IPS-18a (cell line): ENCODE measurements around the gene MRNIP.

Experiments used
- H3K27ac ChIP-seq: one replicate; pipeline ENCODE4 v1.5.1; 2013; ENCODE audit warnings: low read length
- H3K27me3 ChIP-seq: one replicate; pipeline ENCODE4 v1.6.1; 2013; ENCODE audit warnings: mild to moderate bottlenecking, low read length; ENCODE audit not compliant: control insufficient read depth, insufficient read depth
- H3K36me3 ChIP-seq: one replicate; pipeline ENCODE4 v1.6.1; 2013; ENCODE audit warnings: low read depth, low read length; ENCODE audit not compliant: control insufficient read depth
- H3K4me1 ChIP-seq: one replicate; pipeline ENCODE4 v1.6.1; 2013; ENCODE audit warnings: low read depth, low read length; ENCODE audit not compliant: control insufficient read depth
- H3K4me3 ChIP-seq: one replicate; pipeline ENCODE4 v1.5.1; 2013; ENCODE audit warnings: low read length
- H3K9ac ChIP-seq: one replicate; pipeline ENCODE4 v1.6.1; 2013; ENCODE audit warnings: mild to moderate bottlenecking, low read length, moderate library complexity
- H3K9me3 ChIP-seq: one replicate; pipeline ENCODE4 v1.6.1; 2013; ENCODE audit warnings: low read depth, low read length; ENCODE audit not compliant: control insufficient read depth

MRNIP gene

DNA sequence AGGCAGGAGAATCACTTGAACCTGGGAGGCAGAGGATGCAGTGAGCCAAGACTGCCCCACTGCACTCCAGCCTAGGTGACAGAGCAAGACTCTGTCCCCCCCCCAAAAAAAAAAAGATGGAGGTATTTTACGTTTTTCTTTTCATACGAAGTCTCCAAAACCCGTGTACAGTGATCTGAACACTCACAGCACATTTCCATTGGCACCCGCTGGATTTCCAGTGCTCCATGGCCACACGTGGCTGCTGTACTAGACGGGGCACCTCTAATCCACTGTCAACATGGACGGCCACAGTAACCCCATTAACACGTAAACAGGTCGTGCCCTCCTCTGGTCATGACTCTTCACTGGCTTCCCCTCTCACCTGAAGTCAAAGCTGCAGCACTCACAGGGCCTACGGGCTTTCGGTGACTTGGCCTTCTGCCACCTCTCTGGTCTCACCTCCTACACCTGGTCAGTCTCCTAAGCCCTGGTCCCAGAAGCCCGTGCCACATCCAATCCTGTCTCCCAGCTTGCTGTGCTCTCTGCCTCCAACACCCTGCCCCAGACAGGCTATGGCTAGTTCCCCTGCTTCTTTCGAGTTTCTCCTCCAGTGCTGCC is 27.0 kb upstream of the MRNIP start:
- Histone ChIP-seq H3K27ac (no peak overlapping the region), H3K27me3 (no peaks in the 10 kb centered on the region), H3K4me3 (no peak overlapping the region), H3K4me1 (no peaks in the 10 kb centered on the region), H3K36me3 (peaks cover 25% of the 10 kb centered on the region), H3K9me3 (peaks cover 4% of the 10 kb centered on the region), H3K9ac (no peak overlapping the region)

DNA sequence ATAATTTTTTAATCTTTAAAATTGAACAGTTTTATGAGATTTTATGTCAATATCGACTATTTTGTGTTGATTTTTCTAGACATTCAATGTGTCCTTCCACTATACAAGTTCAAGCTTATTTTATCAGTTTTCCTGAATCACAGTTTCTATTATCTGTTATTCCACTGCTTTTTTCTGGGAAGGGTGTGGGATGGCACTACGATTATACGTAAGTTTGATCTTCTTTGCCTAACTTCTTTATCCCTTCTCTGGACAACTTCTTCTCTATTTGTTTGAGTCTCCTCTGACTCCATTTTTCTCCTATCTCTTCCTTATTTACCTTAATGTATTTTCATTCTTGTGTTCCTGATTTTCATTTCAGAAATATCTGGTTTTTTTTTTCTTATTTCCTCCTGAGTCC is 24.5 kb upstream of the MRNIP start:
- H3K9me3 ChIP-seq: peaks cover 4% of the 10 kb centered on the region
- H3K27me3 ChIP-seq: no peaks in the 10 kb centered on the region
- H3K4me3 ChIP-seq: no peak overlapping the region
- no peaks in the 10 kb centered on the region for H3K4me1 ChIP-seq
- peaks cover 15% of the 10 kb centered on the region for H3K36me3 ChIP-seq
- H3K27ac ChIP-seq: no peak overlapping the region
- no peak overlapping the region for H3K9ac ChIP-seq

DNA sequence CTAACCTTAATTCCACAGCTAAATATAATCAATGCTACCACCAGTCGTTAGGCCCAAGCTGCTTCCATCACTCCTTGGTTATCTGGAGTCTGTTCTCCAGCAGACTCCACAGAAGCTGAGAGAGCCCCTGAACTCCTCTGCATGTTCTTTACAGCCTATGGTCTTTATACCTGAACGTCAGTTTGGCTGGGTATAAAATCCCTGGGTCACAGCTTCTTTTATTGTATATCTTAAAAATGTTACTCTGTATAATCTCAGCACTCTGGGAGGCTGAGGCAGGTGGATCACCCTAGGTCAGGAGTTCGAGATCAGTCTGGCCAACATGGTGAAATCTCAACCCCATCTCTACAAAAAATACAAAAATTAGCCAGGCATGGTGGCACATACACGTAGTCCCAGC is 23.7 kb upstream of the MRNIP start:
- H3K9me3 ChIP-seq: peaks cover 4% of the 10 kb centered on the region
- H3K9ac ChIP-seq: no peak overlapping the region
- no peak overlapping the region for H3K27ac ChIP-seq
- H3K4me1 ChIP-seq: no peaks in the 10 kb centered on the region
- H3K36me3 ChIP-seq: peaks cover 13% of the 10 kb centered on the region
- H3K27me3 ChIP-seq: no peaks in the 10 kb centered on the region
- no peak overlapping the region for H3K4me3 ChIP-seq

DNA sequence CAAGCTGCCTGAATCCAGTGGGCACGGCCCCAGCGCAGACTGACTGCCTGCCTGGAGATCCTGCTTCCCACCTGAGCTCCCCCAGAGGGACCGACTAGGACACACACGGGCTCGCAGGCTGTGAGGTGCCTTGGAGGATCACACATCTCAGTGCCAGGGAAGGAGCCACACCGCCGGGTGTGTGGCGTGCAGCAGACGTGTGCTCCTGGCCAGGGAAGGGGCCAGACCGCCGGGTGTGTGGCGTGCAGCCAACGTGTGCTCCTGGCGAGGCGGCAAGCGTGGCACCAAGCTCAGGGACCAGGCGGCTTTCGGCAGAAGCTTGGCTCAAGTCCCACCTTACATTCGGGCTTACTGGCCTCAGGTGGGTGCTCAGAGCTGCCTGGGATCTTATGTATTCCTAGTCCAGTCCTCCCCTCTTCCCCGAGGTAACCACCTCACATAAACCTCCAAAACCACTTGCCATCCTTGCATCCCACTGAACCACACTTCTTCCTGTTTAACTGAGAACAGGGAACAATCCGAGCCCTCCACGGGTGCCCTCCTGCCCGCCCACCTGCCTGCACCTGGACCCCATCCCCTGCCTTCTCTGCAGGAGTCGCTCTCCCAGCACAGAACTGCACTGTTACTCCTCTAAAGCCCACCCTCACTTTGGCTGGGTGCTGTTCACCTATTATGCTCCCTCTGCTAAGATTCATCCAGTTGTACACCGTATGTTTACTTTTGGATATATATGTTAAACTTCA is 22.4 kb upstream of the MRNIP start:
- Histone ChIP-seq H3K9ac (no peak overlapping the region), H3K4me1 (no peaks in the 10 kb centered on the region), H3K9me3 (peaks cover 4% of the 10 kb centered on the region), H3K4me3 (no peak overlapping the region), H3K27me3 (no peaks in the 10 kb centered on the region), H3K36me3 (peaks cover 17% of the 10 kb centered on the region), H3K27ac (no peak overlapping the region)

DNA sequence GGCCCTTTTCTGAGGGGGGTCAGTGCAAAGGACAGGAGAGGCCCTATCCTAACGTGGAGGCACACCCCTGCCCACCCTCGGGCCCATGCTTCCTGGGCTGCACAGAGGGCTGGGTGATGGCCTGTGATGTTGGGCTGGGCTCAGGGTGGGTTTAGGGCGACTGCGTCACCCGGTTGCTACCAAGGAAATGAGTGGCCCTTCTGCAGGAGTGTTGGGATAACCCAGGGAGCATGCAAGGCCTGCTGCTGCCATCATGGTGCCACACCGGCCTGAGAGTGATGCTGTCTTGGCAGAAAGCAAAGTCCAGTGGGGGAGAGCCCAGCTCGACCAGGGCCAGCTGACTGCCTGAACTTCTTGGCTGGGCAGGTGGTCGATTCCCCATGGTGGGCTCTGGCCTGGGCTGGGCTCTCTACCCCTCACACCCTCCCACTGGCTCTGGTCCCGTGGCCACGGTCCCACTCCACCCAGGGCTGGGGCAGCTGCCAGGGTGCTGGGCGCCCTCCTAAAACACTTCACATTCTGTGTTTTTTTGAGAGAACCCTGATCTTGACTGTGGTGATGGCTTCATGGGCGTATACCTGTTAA is 21.5 kb upstream of the MRNIP start:
- Histone ChIP-seq H3K27me3 (no peaks in the 10 kb centered on the region), H3K4me1 (no peaks in the 10 kb centered on the region), H3K36me3 (peaks cover 18% of the 10 kb centered on the region), H3K9me3 (peaks cover 4% of the 10 kb centered on the region), H3K9ac (no peak overlapping the region), H3K4me3 (no peak overlapping the region), H3K27ac (no peak overlapping the region)

DNA sequence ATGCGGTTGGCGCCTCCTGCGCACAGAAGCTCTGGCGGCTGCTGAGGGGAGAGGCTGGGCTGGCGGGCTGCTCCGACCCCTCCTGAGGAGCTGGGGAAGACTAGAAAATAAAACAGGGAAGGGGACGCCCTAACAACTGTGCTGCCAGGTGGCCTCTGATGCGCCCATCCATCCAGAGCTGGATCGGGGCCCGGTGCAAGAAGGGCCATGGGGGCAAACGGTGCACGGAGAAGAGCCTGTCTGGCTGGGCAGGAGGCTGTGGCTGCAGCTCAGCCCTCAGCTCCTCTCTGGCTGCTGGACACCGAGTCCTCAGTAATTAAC is 21.0 kb upstream of the MRNIP start:
- Histone ChIP-seq H3K9ac (no peak overlapping the region), H3K27me3 (no peaks in the 10 kb centered on the region), H3K9me3 (peaks cover 4% of the 10 kb centered on the region), H3K27ac (no peak overlapping the region), H3K36me3 (peaks cover 15% of the 10 kb centered on the region), H3K4me3 (no peak overlapping the region), H3K4me1 (no peaks in the 10 kb centered on the region)

DNA sequence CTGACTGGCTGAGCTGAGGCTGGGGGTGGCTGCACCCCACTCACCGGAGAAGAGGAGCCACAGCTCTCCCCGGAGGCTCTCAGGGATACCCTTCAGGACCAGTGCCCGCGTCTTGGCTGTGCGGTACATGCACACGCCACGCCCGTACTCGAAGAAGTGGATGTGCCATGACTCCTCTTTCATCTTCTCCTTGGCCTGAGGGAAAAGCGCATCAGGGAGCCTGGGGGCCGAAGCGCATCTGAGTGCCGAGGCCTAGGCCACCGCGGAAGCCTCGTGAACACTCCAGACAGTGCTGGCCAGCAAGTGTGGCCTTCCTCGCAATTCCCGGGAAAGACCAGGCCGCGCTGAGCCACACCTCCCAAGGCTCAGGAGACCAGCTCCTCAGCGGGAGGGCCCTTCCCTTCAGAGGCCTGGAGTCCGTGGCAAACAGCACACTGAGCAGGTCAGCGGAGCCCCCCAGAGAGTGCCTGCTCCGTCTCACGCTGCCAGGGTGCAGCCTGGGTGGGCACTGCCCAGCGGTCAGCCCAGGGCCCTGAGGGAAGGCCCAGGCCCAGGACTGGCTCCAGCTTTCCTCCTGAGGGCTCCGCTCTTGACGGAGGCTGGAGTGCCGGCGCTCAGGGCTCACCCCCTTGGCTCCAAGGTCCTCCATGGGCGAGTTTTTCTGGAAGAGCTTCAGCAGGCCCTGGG is 20.5 kb upstream of the MRNIP start:
- Histone ChIP-seq H3K4me3 (no peak overlapping the region), H3K27me3 (no peaks in the 10 kb centered on the region), H3K4me1 (no peaks in the 10 kb centered on the region), H3K9ac (no peak overlapping the region), H3K9me3 (peaks cover 4% of the 10 kb centered on the region), H3K27ac (no peak overlapping the region), H3K36me3 (peaks cover 12% of the 10 kb centered on the region)

DNA sequence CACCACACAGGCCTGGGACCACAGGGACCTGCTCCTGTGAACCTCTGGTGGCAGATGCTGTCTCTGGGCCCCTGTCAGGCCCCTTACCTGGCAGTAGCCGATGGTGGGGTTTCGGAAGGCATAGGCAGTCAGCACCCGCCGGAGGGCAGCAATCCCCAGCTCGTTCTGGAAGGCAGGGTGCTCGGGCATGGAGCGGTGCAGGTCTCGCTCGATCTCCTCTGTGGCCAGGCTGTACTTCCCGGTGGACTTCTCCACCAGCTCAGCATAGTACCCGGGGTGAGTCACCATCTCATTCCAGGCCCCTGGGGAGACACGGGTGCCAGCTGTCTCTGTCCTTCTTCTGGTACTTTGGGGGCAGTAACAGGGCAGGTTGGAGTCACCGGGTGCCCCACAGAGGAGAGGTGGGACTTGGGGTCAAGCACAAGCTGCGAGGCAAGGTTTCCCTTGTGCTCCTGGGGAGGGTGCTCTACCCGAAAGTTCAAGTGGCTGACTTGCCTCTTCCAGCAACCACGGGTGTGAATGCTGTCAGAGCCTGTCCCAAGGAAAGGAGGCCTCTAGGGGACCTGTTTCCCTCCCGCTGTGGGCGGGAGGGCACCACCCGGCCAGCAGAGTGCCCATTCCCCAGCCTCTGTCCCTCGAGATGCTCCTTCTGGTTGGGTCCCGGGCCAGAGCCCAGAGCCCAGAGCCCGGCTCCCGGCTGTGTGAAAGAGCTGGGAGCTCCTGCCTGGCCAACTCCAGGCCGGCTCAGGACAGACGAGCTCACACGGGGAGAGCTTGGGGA is 19.8 kb upstream of the MRNIP start:
- no peak overlapping the region for H3K27ac ChIP-seq
- H3K9me3 ChIP-seq: no peaks in the 10 kb centered on the region
- H3K4me1 ChIP-seq: no peaks in the 10 kb centered on the region
- H3K27me3 ChIP-seq: no peaks in the 10 kb centered on the region
- H3K4me3 ChIP-seq: no peak overlapping the region
- H3K9ac ChIP-seq: no peak overlapping the region
- peaks cover 5% of the 10 kb centered on the region for H3K36me3 ChIP-seq

DNA sequence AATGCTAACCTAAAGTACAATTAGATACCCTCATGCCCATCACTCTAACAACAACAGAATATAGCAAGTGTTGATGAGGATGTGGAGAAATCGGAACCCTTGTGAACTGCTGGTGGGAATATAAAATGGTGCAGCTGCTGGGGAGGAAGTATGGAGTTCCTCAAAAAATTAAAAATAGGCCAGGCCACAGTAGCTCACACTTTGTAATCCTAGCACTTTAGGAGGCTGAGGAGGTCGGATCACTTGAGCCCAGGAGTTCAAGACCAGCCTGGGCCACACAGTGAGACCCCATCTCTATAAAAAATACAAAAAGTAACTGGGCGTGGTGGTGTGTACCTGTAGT is 18.0 kb upstream of the MRNIP start:
- H3K27ac ChIP-seq: no peak overlapping the region
- H3K9me3 ChIP-seq: no peaks in the 10 kb centered on the region
- H3K36me3 ChIP-seq: peaks cover 5% of the 10 kb centered on the region
- no peaks in the 10 kb centered on the region for H3K27me3 ChIP-seq
- H3K4me1 ChIP-seq: no peaks in the 10 kb centered on the region
- no peak overlapping the region for H3K4me3 ChIP-seq
- no peak overlapping the region for H3K9ac ChIP-seq

DNA sequence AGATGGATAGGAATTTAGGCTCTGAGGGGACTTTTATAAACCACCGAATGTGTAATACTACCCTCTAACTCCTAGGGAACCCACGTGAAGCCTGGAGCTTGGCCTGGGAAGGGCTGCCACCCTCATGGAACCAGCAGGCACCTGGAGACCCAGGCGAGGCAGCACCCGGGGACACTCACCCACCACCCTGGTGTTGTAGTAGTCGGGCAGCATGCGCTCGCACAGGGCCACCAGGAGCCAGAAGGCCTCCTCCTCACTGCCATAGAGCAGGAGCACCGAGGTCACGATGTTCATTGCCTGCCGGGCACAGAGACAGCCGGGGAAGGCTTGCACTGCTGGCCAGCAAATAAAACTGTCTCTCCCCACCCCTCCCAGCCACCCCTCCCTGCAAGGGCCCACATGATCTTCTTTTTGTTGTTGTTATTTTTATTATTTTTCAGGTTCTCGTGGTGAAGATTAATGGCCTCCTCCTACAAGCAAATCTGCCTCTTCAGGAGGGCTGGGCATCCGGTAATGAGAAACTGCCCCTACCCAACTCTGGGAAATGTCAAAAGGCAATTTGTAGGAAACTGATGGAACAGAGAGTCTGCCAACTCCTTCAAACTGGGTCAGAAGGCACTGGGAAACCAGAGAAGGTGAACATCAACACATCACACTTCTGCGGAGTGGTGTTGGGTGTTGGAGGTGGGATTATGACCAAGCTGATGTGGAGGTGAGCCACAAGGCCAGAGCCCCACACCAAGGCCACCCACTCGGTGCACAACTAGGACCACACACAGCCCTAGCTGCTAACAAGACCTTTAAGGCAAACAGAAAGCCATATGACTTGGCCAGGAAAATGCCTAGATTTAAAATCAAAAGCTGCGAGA is 17.4 kb upstream of the MRNIP start:
- Histone ChIP-seq H3K36me3 (peaks cover 5% of the 10 kb centered on the region), H3K4me1 (no peaks in the 10 kb centered on the region), H3K9me3 (no peaks in the 10 kb centered on the region)

More for the DNA sequence above, 17.4 kb upstream of the MRNIP start:
- Histone ChIP-seq H3K9ac (no peak overlapping the region), H3K27me3 (no peaks in the 10 kb centered on the region), H3K4me3 (no peak overlapping the region), H3K27ac (no peak overlapping the region)
